SH-SY5Y (cell line): Measurements from ENCODE around the gene FREY1.

Experiments used
- GATA2 ChIP-seq: IDR thresholded peaks from 2 replicates; pipeline ENCODE4 v1.6.1; 2011; ENCODE audit warnings: mild to moderate bottlenecking, low read depth, low read length
- GATA3 ChIP-seq: IDR thresholded peaks from 2 replicates; pipeline ENCODE4 v1.6.1; 2011; ENCODE audit warnings: low read depth, mild to moderate bottlenecking, low read length, moderate library complexity

FREY1 gene

GRCh38 chr11:45899086-45899447 is 8.0 kb downstream of the FREY1 start:
- no peak for TF ChIP-seq GATA2
- no peak for TF ChIP-seq GATA3

GRCh38 chr11:45897556-45897955 is 9.5 kb downstream of the FREY1 start:
- TF ChIP-seq GATA2 (no peak), GATA3 (no peak)

GRCh38 chr11:45896422-45896984 is 10.6 kb downstream of the FREY1 start:
- TF ChIP-seq GATA2 (no peak), GATA3 (no peak)

- no peak for TF ChIP-seq GATA2
- TF ChIP-seq GATA3 = no peak
Observed at GRCh38 chr11:45895553-45896259, 11.4 kb downstream of the FREY1 start.

GRCh38 chr11:45894555-45895247 is 12.4 kb downstream of the FREY1 start:
- TF ChIP-seq GATA2 (no peak), GATA3 (no peak)

GRCh38 chr11:45892856-45893255 is 14.2 kb downstream of the FREY1 start:
- no peak for TF ChIP-seq GATA3
- no peak for TF ChIP-seq GATA2

GRCh38 chr11:45890886-45891550 is 16.1 kb downstream of the FREY1 start:
- no peak for TF ChIP-seq GATA3
- TF ChIP-seq GATA2 = no peak

- TF ChIP-seq GATA2 (no peak), GATA3 (no peak)
Observed at GRCh38 chr11:45889966-45890365, 17.1 kb downstream of the FREY1 start.

GRCh38 chr11:45889555-45889954 is 17.5 kb downstream of the FREY1 start:
- TF ChIP-seq GATA2 = no peak
- TF ChIP-seq GATA3 = no peak

- TF ChIP-seq GATA3 (no peak), GATA2 (no peak)
Observed at GRCh38 chr11:45887587-45887986, 19.5 kb downstream of the FREY1 start.

- TF ChIP-seq GATA2 (no peak), GATA3 (no peak)
Observed at GRCh38 chr11:45886816-45887520, 20.1 kb downstream of the FREY1 start.

GRCh38 chr11:45885921-45886721 is 20.9 kb downstream of the FREY1 start:
- TF ChIP-seq GATA2 (no peak), GATA3 (no peak)

- TF ChIP-seq GATA2 = no peak
- TF ChIP-seq GATA3 = no peak
Observed at GRCh38 chr11:45885274-45885920, 21.7 kb downstream of the FREY1 start, which contains the start of gene MAPK8IP1. MAPK8IP1 (plus strand) TSS chr11:45885651; CDS start chr11:45885821, 170 bp downstream.
